GM19025 (cell line): ENCODE measurements around the gene HTATIP2.
"Not testable (repeated sequence)": the region's sequence is repeated elsewhere in the genome, so short reads cannot be mapped to it uniquely, and the experiment has no call there.

Source experiments
- ATAC-seq: cut with Tn5 transposase; IDR thresholded peaks from one replicate; pipeline ENCODE4 v1.9.1; 2021; ENCODE audit warnings: mild to moderate bottlenecking, low read depth, moderate library complexity; ENCODE audit not compliant: unreplicated experiment

The HTATIP2 gene

GRCh38 chr11:20363500-20364340, at the start of gene HTATIP2:
TSS of gene HTATIP2 (plus strand) at chr11:20363714. CDS start at chr11:20364238, 524 bp downstream.
- peak; percentile 97 for ATAC-seq

- no peak for ATAC-seq
These were observed 47.7 kb upstream of the HTATIP2 start for GRCh38 chr11:20315800-20316199.

DNA sequence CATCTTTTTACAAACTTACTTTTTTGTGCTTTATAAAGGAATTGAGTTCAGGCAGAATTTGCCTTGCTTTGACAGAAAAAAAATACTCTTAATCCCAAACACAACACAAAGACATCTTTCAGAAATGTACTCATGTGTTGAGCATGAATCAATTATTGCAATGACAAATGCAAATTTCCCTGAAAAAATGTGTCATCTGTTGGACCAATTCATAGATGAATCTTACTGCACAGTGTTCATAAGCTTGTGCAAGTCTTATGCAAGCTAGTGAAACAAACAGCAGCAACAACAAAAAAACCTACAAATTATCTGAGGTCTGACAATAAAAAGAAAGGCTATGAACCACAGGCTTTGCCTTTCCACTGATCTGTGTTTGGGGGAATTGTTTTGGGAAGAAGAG, 42.3 kb upstream of the HTATIP2 start:
- no peak for ATAC-seq

DNA sequence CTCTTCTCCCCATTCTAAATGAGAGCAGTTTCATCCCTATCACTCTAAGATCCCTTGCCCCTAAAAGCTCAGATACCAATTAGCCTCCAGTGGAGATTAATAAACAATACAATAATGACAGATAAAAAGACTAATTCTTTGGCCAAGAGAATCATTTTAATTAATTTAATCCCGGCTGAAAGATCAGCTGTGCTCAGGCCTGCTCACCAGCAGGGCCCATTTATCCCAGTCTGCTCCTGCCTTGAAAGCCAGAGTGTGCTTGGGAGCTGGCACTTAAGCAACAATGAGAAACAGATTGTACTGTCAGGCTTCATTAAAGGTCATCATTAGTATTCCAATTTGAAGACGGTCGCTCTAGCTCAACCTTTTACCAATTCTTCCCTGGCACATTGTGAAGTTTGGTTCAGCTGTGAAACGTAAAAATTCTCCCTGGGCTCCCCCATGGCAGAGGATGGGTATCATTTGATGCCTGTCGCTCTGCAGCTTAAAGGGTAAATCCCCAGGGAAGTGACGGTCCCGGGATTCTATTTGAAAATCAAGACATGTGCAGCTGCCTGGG, 36.1 kb upstream of the HTATIP2 start:
- ATAC-seq, result no peak

DNA sequence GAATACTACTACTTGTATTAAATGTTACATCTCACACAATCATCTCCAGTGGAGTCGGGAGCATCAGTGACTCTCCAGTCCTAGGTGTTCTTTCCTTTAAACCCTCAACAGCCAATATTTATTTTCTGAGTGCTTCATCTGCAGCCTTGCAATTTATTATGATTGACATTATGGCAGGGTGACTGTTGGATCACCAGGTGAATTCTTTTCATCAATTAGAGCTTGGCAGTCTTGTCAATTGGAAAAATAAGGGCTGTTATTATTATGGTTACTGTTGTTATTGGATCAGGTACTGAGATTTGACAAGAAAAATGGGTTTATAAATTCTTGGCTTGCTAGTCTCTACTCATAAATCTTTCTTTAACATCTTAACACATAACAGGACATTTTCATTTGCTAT, 27.5 kb upstream of the HTATIP2 start:
- ATAC-seq, result no peak

GRCh38 chr11:20337526-20338154, 25.9 kb upstream of the HTATIP2 start:
- no peak for ATAC-seq

GRCh38 chr11:20342347-20343141, 21.0 kb upstream of the HTATIP2 start:
- no peak for ATAC-seq

- ATAC-seq, result no peak
These were observed 12.4 kb upstream of the HTATIP2 start for GRCh38 chr11:20351136-20351535.

DNA sequence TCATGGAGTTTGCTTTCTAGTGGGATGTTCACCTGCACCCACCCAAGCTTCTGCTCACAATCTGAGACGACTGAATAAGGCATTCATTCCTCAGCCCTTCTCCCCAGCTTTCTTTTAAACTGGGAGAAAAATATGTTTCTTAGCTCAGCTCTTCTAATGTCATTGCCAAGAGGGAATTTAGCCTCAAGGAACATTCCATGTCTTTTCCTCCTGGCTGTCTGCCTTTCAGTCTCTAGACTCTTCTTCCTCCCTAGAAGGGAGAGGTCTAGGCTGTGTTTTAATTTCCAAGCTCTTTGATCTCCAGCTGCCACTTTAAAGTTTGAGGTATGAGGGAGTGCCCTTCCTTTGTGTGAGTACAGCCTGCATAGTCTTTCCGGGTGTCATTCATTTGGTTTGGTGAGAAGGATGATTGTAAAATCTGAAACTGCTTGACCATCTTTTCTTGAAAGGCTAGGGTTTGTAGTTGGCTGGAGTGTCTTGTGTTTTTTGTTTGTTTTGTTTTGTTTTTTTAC, 11.7 kb upstream of the HTATIP2 start:
- no peak for ATAC-seq

DNA sequence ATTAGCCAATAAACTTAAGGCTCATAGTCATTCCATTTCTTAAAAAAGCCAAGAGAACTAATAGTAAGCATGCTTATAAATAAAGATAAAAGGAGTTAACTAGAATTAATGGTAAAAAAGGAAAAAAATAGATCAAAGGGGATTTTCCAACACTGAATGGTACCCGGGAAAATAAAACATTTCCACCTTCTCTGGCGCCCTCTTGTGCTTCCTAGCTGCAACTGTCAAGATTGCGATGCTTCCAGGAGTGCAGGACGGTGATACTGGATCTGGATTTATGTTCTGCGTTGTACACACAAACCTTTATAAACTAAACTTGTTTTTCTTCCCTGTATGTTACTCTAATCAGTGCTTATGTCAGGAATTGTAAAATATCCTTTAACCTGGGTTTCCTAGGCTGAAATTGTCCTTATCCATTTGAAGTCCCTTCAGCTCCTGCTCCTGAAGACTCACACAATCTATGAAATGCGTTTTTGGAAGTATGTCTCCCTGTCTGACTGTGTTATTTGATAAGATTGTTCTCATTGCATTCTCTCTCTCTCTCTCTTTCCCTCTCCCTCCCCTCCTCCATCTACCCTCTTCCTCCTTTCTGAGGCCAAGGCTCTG, 9.6 kb upstream of the HTATIP2 start:
- ATAC-seq, result no peak

GRCh38 chr11:20355221-20356219, 8.0 kb upstream of the HTATIP2 start:
- ATAC-seq, result peak; percentile 59

- no peak for ATAC-seq
These were observed 6.4 kb upstream of the HTATIP2 start for GRCh38 chr11:20357150-20357549.

DNA sequence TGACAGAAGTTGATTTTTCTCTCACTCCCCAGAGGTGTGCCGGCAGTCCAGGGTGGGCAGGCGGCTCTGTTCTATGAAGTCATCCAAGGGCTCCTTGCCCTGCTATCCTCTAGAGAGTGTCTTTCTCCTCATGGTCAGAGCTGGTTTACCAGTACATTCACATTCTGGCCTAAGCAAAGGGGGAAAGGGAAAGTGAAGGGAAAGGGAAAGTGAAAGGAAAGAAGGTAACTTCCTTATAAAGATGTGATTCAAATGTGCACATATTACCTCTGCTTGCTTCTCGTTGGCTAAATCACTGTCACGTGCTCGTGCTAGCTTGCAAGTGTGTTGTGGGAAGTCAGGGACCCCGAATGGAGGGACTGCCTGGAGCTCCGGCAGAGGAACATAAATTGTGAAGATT, 2.9 kb upstream of the HTATIP2 start:
- ATAC-seq, result no peak

GRCh38 chr11:20362481-20362880, 1.0 kb upstream of the HTATIP2 start:
- ATAC-seq, result no peak

- ATAC-seq, result peak; percentile 3
These were observed 390 bp upstream of the HTATIP2 start for GRCh38 chr11:20363149-20363499.

DNA sequence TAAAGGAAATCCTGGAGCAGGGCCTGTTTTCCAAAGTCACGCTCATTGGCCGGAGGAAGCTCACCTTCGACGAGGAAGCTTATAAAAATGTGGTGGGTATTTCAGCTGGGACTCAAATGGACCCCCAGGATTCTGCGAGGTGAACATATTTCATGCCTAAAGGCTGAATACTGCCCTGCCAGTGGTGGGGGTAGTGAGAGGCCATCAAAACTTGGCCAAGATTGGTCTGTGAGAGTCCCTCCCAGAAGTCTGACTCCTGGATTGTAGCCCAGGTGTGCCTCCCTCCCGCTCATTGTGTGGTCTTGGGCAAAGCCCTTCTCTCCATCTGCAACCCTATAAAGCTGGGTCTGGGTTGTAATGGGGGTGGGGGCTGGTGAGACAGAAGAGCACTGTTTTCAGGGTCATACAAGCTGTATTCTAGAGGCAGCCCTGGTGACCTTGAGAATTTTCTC, 853 bp downstream of the HTATIP2 start:
- no peak for ATAC-seq

GRCh38 chr11:20365465-20365864, 2.0 kb downstream of the HTATIP2 start:
- ATAC-seq, result not testable (repeated sequence)

DNA sequence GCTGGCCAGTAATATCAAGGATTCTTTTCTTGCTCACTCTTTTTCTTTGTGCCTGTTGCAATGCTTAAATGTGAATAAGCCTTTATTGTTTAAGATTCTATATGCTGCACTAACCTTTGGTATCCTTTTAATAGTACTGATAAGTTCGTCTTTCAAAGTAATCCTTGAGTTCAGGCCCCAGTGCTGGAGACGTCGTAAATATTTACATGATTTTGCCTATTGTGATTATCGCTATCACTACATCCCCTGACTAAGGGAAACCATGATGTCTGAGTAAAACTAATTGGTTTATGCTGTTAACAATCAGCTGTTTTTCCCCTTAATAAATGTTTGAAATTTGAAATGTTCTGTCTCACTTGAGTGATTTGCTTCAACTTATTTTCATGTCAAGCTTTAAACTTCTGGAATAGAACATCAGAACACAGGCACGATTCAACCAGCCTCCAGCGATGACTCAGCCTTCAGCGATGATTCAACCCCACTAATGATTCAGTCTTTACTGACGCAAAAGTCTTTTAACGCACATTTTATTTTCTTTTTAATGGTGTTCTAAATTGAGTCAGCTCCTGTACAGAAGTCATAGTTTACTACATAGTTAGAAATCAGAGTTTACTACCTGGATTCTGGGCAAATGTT, 3.9 kb downstream of the HTATIP2 start:
- no peak for ATAC-seq

DNA sequence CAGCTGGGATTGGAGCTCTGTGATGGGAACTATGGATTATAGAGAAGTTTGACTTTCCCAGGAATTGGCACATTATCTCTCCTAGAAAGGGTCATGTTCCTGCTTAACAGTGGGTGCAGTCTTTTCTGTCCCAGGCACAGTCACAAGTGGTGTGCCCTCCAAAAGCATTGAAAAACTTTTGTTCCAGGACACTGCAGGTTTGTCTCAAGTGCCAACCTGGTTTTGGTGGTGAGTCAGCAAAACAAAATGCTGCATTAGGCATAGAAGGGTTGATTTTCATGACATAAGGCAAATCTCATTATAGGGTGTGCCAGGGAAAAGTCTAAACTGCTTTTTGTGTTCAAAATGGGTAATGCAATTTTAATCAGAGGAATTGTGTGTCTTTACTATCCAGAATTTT, 4.9 kb downstream of the HTATIP2 start:
- ATAC-seq, result no peak
